NCI-H345 (cell line): ENCODE results near the gene SAP25.

Source experiments
- DNase-seq: peaks from one replicate; lab custom pipeline; 2025; lab: John Stamatoyannopoulos, UW

Gene SAP25

DNA sequence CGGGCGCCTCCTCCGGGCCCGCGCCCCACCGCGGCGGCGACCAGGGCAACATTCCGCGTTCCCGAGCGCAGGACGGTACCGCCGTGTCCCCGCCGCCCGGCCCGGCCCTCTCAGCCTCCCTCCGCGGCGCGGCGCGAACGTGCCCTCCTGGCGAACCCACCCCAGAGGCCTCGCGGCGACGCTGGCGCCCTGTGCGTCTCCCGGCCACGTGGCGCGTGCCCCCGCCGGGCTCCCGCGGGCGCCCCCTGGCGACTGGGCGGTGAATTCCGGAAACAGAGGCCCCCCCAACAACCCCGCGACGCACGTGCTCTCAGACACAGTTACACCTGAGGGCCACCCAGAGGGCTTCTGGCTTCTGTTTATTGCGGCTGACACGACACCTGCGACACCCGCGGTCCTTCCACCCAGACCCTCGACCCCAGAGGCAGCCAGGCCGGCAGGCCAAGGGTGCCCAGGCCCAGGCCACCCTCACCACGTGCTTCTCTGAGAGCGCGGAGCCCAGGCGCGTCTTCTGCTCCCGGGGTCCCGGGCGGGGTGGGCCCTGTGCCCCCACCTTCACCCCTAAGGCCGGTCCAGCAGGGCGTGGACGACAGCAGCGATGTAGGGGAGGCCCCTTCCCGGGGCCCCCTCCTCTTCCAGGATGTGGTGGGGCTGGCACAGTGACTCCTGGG is at the start of gene SAP25:
SAP25 (minus strand) TSS at position 210 of the 671 bp plus-strand sequence; CDS start at position 52, 158 bp downstream.
- no peak for DNase-seq

DNA sequence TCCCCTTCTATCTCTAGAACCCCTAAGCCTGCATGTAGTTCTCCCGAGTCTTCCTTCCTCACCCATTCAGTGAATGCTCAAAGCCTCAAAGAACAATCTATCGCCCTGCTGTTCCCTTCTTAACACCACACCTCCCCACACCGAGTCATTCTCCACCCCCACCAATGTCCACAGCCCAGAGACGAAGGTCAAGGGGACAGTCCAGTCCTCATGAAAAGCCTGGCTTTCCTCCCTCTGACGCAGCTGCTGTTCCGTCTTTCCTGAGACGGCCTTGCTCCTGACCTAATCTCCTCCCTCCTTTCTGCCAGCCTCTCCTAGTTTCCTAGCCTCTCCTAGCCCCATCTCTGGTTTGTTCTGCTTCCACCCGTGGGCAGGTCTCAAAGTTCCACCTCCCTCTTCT is 47.9 kb upstream of the SAP25 start:
- no peak for DNase-seq

DNA sequence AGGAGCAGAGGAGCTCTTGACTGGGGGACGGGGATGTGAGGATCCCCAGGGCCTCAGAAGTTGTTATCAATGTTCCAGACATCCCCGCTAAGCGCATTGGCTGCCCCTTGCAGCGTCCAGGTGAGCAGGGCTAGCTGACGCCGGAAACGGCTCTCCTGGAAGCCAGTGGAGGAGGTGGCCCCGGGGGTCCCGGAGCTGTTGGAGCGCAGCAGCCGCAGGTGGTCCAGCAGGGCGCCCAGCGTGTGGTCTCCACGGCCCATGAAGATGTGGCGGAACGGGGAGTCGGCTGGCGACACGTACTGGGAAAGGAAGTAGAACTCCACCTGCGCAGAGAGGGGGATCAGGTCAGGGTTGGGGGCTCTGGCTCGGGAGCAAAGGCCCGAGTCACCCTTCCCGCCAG is 47.1 kb upstream of the SAP25 start:
- DNase-seq, result no peak

- no peak for DNase-seq
These were observed 46.5 kb upstream of the SAP25 start for GRCh38 chr7:100620239-100620638.

- no peak for DNase-seq
These were observed 40.7 kb upstream of the SAP25 start for GRCh38 chr7:100614308-100614861.

GRCh38 chr7:100613412-100614175 is 39.9 kb upstream of the SAP25 start:
- DNase-seq, result no peak

DNA sequence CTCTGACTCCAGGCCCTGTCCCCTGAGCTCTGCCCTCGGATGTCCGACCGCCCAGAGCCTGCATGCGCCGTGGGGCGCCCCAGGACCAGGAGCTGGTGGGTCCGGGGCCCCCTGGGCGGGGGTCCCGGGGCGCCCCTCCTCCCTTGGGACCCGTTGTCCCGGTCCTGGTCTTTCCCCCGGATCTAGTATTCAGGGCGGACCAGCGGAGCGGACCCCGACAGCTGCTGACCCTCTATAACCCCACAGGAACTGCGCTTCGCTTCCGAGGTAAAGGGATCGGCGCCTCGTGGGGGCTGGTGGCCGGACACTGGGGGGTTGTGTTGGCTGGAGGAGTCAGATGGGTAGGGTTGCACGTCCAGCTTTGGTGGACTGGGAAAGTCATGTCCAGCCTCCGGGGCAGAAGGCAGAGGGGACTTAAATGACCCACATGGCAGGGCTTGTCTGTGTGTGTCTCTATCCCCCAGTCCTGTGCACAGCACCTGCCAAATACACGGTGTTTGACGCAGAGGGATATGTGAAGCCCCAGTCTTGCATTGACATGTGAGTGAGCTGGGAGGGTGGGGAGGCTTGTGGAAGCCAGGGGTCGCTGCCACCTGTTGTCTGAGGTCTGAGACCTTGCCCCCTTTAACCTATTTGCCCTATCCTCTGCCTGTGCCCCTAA is 39.2 kb upstream of the SAP25 start:
- DNase-seq, result no peak

DNA sequence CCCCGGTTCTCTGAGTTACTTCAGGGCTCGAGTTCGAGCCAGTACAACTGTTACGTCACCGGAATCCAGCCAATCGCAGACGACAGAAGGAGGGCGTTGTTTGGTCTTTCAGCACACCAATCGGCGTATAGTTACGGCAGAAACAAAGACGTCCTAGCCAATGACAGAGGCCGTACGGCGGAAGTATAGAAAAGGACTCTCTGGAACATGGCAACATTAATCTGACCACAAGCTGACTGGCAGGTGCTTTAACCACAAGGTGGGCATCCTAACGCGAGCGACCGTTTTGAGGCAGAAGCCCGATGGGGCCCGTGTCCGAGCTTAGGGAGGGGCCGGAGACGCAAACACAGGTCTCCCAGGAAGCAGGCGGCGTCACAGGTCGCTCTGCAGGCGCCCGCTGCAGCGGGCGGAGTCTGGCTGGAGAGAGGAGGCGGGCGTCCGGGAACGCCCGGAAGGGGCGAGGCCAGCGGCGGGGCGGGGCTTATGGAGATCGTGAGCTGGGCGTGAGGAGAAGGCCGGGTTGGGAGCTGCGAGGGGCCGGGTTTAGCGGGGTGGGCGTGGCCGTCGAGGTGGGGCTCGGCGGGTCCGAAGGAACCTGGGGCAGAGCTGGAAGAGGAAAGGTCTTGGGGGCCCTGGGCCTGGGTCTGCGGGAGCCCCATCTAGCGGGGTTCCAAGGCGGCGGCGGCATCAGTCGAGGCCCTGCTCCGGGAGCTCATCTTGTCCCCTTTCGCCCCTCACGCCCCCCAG is 38.5 kb upstream of the SAP25 start, which contains the start of gene MOSPD3:
MOSPD3 (plus strand) TSS at position 558 of the 747 bp plus-strand sequence. CDS start 252 bp downstream, outside the sequence.
- DNase-seq, result peak; percentile 99

DNA sequence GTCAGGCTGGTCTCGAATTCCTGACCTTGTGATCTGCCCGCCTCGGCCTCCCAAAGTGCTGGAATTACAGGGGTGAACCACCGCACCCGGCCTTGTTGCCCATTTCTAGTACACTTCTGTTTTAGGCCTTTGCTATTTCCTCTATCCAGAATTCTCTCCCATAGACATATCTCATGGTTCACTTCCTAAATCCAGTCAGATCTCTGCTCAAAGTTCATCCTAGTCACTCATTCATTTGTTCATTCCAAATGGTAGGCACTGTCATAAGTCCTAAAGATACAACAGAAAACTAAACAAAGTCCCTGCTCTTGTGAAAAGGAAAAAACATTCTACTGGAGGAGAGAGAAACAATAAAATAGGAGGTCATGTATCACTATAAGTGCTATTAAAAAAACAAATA is 36.3 kb upstream of the SAP25 start:
- DNase-seq, result no peak

DNA sequence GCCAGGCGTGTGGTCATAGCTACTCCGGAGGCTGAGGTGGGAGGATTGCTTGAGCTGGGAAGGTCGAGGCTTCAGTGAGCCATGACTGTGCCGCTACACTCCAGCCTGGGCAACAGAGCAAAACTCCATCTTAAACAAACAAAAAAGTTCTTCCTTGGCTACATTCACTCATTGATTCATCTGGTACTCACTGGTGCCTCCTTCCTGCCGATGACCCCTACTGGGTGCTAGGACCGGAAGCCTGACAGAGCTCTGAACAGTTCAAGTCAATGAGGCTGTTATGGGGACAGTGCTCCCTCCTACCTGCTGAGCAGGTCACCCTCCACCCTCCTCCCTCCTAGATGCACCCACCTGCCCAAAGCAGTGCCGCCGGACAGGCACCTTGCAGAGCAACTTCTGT is 33.4 kb upstream of the SAP25 start:
- no peak for DNase-seq

DNA sequence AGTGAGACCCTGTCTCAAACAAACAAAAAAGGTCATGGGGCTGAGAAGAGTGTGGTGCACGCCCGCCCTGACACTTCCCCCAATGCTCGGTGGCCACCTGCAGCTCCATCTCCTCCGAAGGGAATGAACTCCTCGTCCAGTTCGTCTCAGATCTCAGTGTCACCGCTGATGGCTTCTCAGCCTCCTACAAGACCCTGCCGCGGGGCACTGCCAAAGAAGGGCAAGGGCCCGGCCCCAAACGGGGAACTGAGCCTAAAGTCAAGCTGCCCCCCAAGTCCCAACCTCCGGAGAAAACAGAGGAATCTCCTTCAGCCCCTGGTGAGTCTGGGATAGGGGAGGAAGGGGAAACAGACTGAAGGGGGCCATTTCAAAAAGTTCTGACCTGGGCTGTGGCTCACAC is 32.6 kb upstream of the SAP25 start:
- no peak for DNase-seq

GRCh38 chr7:100604976-100605911 is 31.5 kb upstream of the SAP25 start:
- DNase-seq, result no peak

DNA sequence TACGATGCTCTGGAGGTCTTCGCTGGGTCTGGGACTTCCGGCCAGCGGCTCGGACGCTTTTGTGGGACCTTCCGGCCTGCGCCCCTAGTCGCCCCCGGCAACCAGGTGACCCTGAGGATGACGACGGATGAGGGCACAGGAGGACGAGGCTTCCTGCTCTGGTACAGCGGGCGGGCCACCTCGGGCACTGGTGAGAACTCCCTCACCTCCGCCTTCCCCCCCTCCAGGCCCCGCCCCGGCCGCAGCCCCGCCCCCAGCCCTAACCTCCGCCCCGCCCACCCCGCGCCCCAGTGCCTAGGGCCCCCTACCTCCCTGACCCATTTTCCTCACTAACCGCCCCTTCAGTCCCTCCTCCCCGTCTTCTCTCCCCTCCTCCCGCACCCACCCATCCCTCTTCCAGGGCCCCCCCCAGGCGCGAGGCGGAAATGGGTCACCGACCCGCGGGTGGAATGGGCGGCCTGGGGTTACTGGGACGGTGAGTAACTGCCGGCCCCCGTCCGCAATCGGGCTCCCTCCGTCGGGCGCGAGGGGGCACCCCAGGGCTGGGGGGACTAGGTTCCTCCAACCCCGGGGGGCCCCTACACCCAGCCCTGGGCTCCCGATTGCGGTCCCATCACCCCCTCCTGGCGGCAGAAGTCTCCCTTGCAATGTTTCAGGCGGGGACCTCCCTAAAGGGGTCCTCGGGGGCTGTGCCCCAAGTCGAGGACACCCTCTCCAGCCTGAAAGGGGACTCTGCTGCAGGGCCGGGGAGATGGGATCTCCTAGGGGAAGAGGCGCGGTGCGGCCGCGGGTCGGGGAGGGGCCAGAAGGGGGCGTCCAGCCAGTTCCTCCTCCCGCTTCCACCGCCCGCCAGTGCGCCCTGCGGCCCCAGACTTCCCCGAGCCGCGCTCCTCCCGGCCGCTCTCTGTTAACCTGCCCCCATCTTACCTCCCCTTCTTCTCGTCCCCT is 30.6 kb upstream of the SAP25 start:
- peak; percentile 66 for DNase-seq

DNA sequence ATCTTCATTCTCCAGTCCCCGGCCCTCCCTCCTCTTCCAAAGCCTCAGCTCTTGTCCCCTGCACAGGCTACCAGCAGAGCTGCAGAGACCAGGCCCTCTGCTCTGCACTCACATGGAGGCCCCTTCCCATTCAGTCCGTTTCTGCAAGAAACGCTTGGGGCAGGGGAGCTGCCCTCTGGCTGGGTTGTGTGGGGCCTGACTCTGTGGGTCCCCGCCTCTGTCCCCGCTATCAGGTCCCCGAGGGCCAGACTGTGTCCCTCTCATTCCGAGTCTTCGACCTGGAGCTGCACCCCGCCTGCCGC is 30.0 kb upstream of the SAP25 start:
- DNase-seq, result no peak

DNA sequence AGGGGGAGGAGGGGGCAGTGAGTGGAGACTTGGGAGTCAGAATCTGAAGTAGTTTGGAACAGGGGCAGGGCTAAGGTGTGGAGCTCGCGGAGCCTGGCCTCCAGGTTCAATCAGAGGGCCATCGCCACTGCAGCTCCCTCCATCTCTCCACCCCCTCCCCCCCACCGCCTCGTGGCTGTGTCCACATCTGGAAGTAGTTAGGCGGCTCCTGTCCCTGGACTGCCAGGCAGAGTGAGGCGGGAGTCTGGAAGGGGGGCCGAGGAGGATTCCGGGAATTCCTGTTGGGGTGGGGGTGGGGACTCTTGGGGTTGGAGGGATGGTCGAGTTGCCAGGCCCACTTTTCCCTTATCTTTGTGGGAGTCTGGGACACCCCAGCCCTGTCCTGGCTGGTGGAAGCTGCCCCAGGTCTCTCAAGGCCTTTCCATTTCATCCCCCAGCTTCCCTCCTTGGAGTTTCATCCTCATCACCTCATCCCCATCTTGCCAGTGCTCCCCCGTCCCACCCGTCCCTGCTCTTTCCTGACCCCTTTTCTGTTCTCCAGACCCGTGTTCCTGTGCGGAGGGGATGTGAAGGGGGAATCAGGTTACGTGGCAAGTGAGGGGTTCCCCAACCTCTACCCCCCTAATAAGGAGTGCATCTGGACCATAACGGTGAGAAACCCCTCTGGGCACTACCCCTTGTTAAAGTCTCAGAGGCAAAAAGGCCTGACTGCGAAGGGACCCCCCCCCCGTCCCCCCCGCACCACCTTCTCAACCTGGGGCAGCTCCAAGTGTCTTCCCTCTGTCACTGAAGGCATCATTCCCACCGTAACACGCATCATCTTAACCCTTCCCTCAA is 29.4 kb upstream of the SAP25 start:
- DNase-seq, result no peak

GRCh38 chr7:100600730-100601038 is 27.0 kb upstream of the SAP25 start:
- DNase-seq, result no peak

GRCh38 chr7:100599911-100600729 is 26.4 kb upstream of the SAP25 start:
- no peak for DNase-seq

DNA sequence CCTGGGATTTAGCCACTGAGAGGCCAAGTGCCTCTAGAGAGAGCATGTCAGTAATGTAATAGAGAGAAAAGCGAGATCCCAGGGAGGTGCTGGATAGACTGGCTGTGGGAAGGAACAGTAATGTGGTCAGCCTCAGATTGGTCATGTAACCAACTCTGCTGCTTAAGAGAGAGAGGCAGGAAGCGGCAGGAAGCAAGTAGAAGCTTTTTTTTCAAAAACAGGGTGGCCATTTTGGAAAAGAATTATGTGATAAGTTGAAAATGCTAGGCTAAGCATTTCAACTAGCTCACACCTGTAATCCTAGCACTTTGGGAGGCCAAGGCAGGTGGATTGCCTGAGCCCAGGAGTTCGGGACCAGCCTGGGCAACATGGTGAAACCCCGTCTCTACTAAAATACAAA is 24.7 kb upstream of the SAP25 start:
- DNase-seq, result no peak
